ENCODE data around the gene RNF39. TPM values are rescaled to one million over a fixed set of nuclear protein-coding genes. Genes with fewer than 3 reads are reported as not detected.
A peak's percentile ranks its signal among the peaks of the same experiment; 100 is the strongest.

Gene RNF39
- total and polyA plus RNA-seq, 2 of the 4 experiments (the other 2 are of a cell fraction) = not detected

DNA sequence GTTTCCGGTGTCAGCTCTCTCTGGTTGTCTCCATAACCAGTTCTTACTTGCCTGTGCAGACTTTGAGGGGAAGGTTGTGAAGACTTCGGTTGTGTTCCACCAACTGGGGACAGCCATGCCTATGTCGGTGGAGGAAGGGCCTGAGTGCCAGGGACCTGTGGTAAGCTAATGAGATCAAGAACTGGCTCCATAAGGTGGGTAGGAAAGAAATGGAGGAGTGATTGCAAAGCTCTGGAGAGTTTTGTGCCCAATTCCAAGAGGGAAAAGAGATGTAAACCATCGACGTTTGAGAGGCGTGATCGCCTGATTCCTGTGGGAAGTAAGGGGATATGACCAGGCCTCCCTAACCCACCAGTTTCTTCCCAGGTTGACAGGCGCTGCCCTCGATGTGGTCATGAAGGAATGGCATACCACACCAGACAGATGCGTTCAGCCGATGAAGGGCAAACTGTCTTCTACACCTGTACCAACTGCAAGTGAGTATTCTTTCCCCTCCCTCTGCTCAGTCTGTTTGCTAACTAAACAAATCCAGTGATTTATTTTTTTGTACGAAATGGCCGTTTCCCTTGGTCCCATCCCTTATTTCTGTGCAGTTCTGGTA lies 13.6 kb downstream of the RNF39 start:
- 100% methylated on average over 1 of the region's 13 CpGs; no CpG with 5 or more reads in 1 of the 2 experiments for WGBS, 2 experiments (ENCODE audit: extremely low coverage in 2 of 2, insufficient read length in 1 of 2)
- Histone ChIP-seq H2BK15ac (ENCODE audit: low read depth, low read length) (0 out of 3 replicates have a peak overlapping the region, but pooled peaks have one; percentile 13), H3K14ac (replicated peaks; ENCODE audit: low read depth, low read length) (peak overlapping the region; percentile 74), H3K79me1 (ENCODE audit: low read depth in 1 of 2, low read length in 2 of 2) (peaks cover 22 to 32% of the 10 kb centered on the region in 2 experiments), H2BK20ac (ENCODE audit: low read depth, low read length) (no peak overlapping the region), H3K4me3 (ENCODE audit: insufficient read depth, low read depth, low read length) (peak overlapping the region; percentile 83), H3K9me3 (ENCODE audit: control insufficient read depth, insufficient read depth, low read length) (no peaks in the 10 kb centered on the region), H3K36me3 (ENCODE audit: control insufficient read depth, insufficient read depth, low read length) (no peaks in the 10 kb centered on the region), H3K27ac (ENCODE audit: insufficient read depth, low read length) (peak overlapping the region; percentile 74), H2BK120ac (ENCODE audit: low read depth, low read length) (no peak overlapping the region), H4K8ac (ENCODE audit: low read depth in 2 of 2, low read length in 2 of 2) (peak overlapping the region; percentile 82 to 98; a peak in 3 of 4 replicates), H2AK9ac (replicated peaks; ENCODE audit: low read depth, low read length, poor library complexity) (peak overlapping the region; percentile 90), H3K18ac (ENCODE audit: low read depth, low read length) (no peak overlapping the region), H4K5ac (ENCODE audit: low read depth, low read length) (peak overlapping the region; percentile 54), H2BK5ac (ENCODE audit: low read depth, low read length, poor library complexity, severe bottlenecking) (peak overlapping the region; percentile 56), H3K23ac (ENCODE audit: low read depth, low read length) (peak overlapping the region; percentile 80; the same call in 1 of the 2 replicates), H3K9me1 (ENCODE audit: insufficient read depth, low read length) (peaks cover 5% of the 10 kb centered on the region), H3K4me2 (ENCODE audit: low read depth, low read length) (peak overlapping the region; percentile 97), H3K27me3 (ENCODE audit: control insufficient read depth, insufficient read depth, low read length) (no peaks in the 10 kb centered on the region), H3K4ac (ENCODE audit: low read depth, low read length) (peak overlapping the region; percentile 89), H2AK5ac (ENCODE audit: low read depth, low read length) (peak overlapping the region; percentile 52), H4K91ac (ENCODE audit: insufficient read depth, low read depth, low read length) (peak overlapping the region; percentile 76; the same call in 1 of the 2 replicates), H4K20me1 (ENCODE audit: insufficient read depth, low read length) (no peaks in the 10 kb centered on the region), H3K56ac (ENCODE audit: extremely low read depth, insufficient read depth, low read length) (peak overlapping the region; percentile 81; the same call in 1 of the 2 replicates), H3K9ac (ENCODE audit: low read depth, low read length) (peak overlapping the region; percentile 86), H3K4me1 (ENCODE audit: control insufficient read depth, insufficient read depth, low read length) (peaks cover 3% of the 10 kb centered on the region), H2AFZ (replicated peaks; ENCODE audit: low read length, poor library complexity) (peak overlapping the region; percentile 92)
- ChIA-PET POLR2A (ENCODE audit: unreplicated experiment) (no interaction called here), CTCF (no interaction called here)
- in situ Hi-C loops (cut with MboI; ENCODE audit: low sequenced_read_pairs) = no loop called here
- intact Hi-C loops (cut with micrococcal nuclease) = no loop called here
- dilution Hi-C loops (cut with HindIII; ENCODE audit: low sequenced_read_pairs, unreplicated experiment) = no loop called here
- peak; percentile 17 for DNase-seq
- ATAC-seq (ENCODE audit: low read depth) = no peak
- TF ChIP-seq BHLHE40 (IDR thresholded peaks at IDR 0.05; ENCODE audit: low read depth, low read length) (no peak), MXI1 (IDR thresholded peaks at IDR 0.05; ENCODE audit: borderline replicate concordance, low read depth, low read length) (no peak), POLR2A (IDR thresholded peaks at IDR 0.05; ENCODE audit: low read depth, low read length) (no peak), RCOR1 (IDR thresholded peaks at IDR 0.05; ENCODE audit: insufficient replicate concordance, low read length) (no peak), SMC3 (IDR thresholded peaks at IDR 0.05; ENCODE audit: low read depth, low read length) (no peak), CHD1 (IDR thresholded peaks at IDR 0.05; ENCODE audit: low read depth, low read length) (no peak), RFX5 (IDR thresholded peaks at IDR 0.05; ENCODE audit: low read depth, low read length) (no peak), FOS (IDR thresholded peaks at IDR 0.05; ENCODE audit: low read depth, low read length) (no peak), CEBPB (IDR thresholded peaks at IDR 0.05; ENCODE audit: low read depth, low read length) (no peak), MAFK (IDR thresholded peaks at IDR 0.05; ENCODE audit: low read depth, low read length) (no peak), NFE2L2 (IDR thresholded peaks at IDR 0.05; ENCODE audit: low read depth, low read length) (no peak), RAD21 (IDR thresholded peaks at IDR 0.05; ENCODE audit: low read length) (no peak), CTCF (conservative IDR thresholded peaks at IDR 0.05; ENCODE audit: low read depth, low read length) (no peak), MAZ (IDR thresholded peaks at IDR 0.05; ENCODE audit: borderline replicate concordance, low read depth, low read length) (no peak)
- TF ChIP-seq, protein P1, sequence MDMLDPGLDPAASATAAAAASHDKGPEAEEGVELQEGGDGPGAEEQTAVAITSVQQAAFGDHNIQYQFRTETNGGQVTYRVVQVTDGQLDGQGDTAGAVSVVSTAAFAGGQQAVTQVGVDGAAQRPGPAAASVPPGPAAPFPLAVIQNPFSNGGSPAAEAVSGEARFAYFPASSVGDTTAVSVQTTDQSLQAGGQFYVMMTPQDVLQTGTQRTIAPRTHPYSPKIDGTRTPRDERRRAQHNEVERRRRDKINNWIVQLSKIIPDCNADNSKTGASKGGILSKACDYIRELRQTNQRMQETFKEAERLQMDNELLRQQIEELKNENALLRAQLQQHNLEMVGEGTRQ (IDR thresholded peaks at IDR 0.05; ENCODE audit: low read depth, low read length) = no peak
- TF ChIP-seq, protein P2, sequence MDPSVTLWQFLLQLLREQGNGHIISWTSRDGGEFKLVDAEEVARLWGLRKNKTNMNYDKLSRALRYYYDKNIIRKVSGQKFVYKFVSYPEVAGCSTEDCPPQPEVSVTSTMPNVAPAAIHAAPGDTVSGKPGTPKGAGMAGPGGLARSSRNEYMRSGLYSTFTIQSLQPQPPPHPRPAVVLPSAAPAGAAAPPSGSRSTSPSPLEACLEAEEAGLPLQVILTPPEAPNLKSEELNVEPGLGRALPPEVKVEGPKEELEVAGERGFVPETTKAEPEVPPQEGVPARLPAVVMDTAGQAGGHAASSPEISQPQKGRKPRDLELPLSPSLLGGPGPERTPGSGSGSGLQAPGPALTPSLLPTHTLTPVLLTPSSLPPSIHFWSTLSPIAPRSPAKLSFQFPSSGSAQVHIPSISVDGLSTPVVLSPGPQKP (IDR thresholded peaks at IDR 0.05; ENCODE audit: borderline replicate concordance, low read depth, low read length) = no peak
- no TSS peak for BruUV-seq (replicated peaks)
